HG02943 (cell line): ENCODE results near the gene CCDC152.
"Not testable (repeated sequence)": the region's sequence is repeated elsewhere in the genome, so short reads cannot be mapped to it uniquely, and the experiment has no call there.

Experiments
- ATAC-seq: cut with Tn5 transposase; IDR thresholded peaks from one replicate; pipeline ENCODE4 v1.9.1; 2021; ENCODE audit warnings: mild to moderate bottlenecking, low read depth, moderate library complexity; ENCODE audit not compliant: unreplicated experiment

CCDC152 gene

GRCh38 chr5:42810834-42811590, 54.4 kb downstream of the CCDC152 start:
- no peak for ATAC-seq

GRCh38 chr5:42811591-42812446, 55.2 kb downstream of the CCDC152 start, which contains the start of gene SELENOP:
SELENOP (minus strand) TSS chr5:42811892; CDS start chr5:42808353, 3,539 bp downstream.
- ATAC-seq: no peak

- ATAC-seq: no peak
These were observed 56.0 kb downstream of the CCDC152 start for GRCh38 chr5:42812620-42813019.

- ATAC-seq: no peak
These were observed 56.9 kb downstream of the CCDC152 start for GRCh38 chr5:42813533-42813932.

DNA sequence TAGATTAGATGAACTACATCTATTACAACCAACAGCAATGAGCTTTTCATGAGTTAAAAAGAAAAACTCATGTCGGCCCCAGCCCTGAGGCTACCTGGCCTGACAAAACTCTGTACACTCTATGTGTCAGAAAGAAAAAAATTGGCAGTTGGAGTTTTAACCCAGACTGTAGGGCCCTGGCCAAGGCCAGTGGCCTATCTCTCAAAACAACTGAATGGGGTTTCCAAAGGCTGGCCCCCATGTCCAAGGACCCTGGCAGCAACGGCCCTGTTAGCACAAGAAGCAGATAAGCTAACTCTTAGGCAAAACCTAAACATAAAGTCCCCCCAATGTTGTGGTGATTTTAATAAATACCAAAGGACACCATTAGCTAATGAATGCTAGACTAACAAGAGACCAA, 59.9 kb downstream of the CCDC152 start:
- ATAC-seq: not testable (repeated sequence)

DNA sequence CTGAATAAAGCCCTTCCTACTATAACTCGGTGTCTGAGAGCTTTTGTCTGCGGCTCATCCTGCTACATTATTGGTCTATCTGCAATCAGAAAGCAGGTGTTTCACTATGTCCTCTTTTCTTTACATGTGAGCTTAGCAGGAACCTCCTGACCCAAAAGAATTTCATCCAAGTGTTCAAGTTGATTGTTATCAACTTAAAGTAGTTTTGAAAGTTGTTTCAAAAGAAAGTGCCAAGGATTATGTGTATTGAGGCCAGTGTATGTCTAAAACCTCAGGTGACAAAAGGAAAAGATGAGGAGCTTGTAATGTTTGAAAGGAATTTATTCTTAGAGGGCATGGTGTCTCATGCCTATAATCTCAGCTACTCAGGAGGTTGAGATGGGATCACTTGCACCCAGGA, 63.1 kb downstream of the CCDC152 start:
- no peak for ATAC-seq

GRCh38 chr5:42822548-42822947, 65.9 kb downstream of the CCDC152 start:
- no peak for ATAC-seq

DNA sequence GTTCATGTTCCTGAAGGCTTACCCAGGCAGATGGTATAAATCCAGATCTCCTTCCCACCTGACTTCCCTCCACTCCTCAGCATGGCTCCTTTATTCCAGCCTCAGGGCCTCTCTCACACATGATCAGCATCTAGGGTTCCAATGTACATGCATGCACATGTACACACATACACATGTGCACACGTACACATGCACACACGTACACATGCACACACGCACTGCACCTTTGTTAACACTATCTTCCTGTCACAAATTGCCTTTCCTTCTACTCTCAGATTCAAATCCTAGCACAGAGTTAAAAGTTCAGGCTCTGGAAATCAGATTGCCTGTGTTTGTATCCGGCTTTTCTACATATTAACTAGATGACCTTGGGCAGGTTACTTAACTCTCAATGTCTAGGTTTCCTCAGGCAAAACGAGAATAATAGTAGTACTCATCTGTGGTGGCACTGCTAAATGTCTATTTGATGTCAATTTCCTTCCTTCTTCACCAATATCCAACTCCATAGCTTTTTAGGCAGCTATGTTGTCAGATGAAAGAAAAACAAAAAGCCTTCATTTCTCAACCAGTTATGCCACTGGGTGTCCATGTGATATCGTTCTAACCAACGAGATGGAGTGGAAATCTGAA, 67.8 kb downstream of the CCDC152 start:
- ATAC-seq: no peak

- no peak for ATAC-seq
These were observed 69.0 kb downstream of the CCDC152 start for GRCh38 chr5:42825422-42826148.

DNA sequence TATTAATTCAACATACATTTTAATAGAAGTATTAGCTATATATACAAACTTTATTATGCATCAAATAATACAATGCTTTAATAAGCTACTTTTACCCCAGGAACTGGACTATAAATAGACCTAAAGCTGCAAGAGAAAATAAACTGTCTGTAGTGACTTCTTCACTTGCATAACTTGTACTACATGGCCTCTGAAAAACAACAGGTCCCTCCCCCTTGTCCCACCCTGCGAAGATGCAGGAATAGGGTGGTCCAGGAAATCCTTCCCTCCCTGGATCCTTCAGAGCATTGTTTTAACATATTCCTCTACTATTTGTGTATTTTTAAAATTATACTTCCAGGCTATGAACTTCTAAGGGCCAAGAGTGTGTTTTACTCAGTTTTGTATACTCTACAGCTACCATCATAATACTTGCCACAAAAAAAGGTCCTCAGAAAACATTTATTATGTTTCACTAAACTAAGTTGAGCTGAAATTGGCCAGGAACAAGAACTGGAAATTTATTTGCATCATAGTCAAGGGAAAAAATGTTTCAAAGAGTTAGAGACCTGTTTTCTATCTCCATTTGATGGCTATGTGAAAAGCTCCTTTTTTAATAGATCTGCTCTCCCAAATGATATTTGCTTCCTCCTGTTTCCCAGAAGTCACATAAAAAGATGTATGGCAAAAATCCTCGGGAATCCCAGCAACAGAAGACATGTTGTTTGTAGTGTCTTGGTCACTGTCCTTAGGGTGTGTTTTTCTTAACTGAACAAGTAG, 70.3 kb downstream of the CCDC152 start:
- ATAC-seq: no peak

- no peak for ATAC-seq
These were observed 72.1 kb downstream of the CCDC152 start for GRCh38 chr5:42828671-42829070.

DNA sequence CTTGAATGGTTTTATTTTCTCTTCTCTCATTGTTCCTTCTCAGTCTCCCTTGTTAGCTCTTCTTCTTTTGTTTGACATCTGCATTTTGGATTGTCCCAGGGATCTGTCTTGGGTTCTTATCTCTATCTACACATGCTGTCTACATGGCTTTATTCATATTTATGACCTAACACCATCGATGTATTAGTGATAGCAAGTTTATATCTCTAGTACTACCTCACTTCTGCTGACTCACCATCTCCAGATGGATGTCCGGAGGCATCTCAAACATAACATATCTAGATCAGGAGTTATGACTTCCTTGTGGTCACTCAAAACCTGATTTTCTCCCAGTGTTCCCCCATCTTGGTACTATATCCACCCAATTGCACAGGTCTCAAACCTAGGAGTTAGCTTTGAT, 74.3 kb downstream of the CCDC152 start:
- ATAC-seq: no peak

DNA sequence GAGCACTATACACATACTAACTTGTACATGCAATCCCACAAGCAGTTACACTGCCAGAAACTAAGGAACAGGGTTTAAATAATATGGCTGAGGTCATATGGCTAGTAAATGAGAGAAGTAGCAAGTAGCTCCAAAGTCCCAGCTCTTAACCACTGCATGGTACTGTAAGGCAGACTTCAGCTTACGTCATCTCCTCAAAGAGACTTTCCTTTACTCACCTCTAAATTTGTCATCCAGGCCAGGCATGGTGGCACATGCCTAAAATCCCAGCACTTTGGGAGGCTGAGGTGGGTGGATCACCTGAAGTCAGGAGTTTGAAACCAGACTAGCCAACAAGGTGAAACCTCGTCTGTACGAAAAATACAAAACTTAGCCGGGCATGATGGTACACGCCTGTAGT, 75.4 kb downstream of the CCDC152 start:
- ATAC-seq: no peak

DNA sequence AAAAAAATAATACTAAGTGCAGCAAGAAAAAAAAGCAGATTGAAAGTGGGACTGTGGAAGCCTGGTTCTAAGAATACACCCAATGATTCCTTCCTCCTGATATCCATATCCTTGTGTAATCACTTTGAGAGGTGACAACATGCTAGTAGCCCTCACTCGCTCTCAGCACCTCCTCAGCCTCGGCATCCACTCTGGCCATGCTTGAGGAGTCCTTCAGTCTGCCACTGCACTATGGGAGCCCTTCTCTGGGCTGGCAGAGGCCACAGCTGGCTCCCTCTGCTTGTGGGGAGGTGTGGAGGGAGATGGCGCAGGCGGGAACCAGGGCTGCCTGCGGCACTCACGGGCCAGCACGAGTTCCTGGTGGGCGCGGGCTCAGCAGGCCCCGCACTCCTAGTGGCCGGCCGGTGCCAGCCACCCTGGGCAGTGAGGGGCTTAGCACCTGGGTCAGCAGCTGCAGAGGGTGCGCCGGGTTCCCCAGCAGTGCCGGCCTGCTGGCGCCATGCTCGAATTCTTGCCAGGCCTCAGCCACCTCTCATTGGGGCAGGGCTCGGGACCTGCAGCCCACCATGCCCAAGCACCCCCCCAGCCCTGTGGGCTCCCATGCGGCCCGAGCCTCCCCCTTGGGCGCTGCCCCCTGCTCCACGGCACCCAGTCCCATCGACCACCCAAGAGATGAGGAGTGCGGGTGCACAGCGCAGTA, 79.6 kb downstream of the CCDC152 start:
- ATAC-seq: no peak

DNA sequence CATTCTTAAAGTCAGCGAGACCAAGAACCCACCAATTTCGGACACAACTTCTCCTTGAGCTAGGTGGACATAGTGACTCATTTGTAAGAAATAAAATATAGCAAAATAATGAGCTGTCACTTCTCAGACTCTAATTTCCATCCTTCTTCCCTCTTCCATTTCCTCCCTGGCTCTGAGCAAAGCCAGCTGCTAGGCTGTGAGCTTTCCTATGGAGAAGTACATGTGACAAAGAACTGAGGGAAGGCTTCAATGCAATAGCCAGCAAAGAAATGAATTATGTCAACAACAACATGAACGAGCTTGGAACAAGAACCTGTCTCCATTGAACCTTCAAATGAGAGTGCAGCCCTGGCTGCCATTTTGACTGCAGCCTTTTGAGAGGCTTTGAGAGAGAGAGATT, 81.0 kb downstream of the CCDC152 start:
- no peak for ATAC-seq

- no peak for ATAC-seq
These were observed 82.6 kb downstream of the CCDC152 start for GRCh38 chr5:42839196-42839595.

DNA sequence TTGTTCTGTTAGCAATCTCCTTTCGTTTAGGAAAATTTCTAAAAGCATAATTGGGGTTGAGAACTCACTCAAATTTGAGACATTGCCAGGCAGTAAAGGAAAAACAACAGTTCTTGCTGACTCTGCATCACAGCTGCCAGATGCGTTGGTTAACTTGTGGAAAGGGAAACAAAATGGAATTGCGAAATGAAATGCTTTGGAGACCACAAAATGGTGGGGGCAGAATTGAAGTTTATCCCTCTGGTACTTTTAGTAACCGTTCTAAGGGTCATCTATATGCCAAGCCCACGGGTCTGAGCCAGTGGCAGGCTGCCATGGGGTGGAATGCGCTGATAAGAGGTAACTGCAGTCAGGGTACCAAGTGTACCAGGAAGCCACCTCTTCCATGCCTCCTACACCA, 83.7 kb downstream of the CCDC152 start:
- no peak for ATAC-seq

DNA sequence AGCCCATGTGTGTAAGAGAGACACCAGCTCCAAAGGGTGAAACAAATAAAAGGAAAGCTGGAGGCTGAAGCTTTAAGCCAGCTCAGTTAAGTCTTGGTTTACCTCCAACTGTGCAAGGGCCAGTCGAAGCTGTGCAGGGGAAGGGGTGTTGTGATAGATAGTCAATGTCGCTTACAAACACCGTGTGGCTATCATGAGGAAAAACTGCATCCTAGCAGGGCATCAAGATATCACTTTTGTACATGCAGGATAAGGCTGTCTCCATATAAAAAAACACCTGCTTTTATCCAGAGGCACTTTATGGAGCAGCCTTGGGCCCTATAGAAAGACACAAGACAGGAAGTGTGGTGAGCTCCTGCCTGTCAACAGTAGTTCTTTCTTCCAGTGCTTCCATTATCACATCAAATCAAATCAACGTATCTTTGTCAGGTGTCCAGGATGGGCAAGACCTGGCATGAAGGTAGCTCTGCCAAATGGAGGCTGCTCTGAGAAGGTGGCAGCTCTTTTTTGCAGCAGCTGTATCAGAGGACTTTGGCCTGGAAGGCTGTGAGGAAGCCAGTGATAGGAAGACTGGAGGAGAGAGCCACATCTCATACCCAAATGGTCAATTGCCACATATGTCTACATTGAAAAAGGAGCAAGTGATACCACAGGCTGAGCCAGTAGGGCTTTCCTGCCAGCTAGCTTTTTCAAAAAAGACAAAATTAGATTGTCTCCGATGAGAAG, 84.4 kb downstream of the CCDC152 start:
- no peak for ATAC-seq
